ENCODE results near the gene SUGCT. TPM values are rescaled to one million over a fixed set of nuclear protein-coding genes. Genes with fewer than 3 reads are reported as not detected.

Gene SUGCT
- total and polyA plus RNA-seq, 8 donors, result 2.0 to 4.2 (median 2.9) TPM

DNA sequence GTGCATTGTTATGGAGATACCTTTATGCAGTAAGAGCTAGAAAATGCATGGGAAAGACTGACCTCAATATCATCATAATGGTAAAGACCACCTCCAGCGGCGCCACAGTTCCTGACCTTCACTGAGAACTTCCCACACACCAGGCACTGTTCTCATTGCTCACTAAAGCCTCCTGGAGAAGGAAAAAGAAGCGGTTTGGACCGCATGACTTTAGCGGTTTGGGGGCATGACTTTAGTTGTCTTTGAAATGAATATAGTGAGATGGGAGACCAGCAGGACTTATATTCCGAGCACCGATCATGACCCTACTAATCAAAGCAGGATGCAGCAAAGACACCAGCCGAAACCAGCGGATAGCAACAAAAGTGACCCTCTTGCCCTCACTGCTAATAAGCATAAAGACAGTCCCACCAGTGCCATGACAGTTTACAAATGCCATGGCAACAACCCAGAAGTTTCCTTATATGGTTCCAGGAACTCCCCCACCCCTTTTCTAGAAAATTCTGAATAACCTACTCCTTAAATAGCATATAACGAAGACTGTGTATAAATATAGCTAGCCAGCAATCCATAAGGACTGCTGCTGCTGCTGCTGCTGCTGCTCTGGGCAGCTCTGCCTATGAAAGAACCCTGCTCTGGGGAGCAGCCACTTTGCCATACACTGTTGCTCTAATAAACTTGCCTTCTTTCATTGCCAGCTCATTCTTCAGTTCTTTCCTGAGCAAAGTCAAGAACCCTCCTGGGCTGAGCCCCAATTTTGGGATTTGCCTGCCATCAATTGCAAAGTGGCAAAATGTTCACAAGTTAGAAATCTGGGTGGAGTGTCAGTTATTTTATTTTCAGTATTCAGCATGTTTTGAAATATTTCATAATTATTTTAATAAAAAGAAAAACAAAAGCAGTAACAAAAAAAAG, 694.1 kb downstream of the SUGCT start:
- ATAC-seq, result no peak
- no peaks in the 10 kb centered on the region for H3K36me3 ChIP-seq
- no peak for DNase-seq
- TF ChIP-seq, protein P1, sequence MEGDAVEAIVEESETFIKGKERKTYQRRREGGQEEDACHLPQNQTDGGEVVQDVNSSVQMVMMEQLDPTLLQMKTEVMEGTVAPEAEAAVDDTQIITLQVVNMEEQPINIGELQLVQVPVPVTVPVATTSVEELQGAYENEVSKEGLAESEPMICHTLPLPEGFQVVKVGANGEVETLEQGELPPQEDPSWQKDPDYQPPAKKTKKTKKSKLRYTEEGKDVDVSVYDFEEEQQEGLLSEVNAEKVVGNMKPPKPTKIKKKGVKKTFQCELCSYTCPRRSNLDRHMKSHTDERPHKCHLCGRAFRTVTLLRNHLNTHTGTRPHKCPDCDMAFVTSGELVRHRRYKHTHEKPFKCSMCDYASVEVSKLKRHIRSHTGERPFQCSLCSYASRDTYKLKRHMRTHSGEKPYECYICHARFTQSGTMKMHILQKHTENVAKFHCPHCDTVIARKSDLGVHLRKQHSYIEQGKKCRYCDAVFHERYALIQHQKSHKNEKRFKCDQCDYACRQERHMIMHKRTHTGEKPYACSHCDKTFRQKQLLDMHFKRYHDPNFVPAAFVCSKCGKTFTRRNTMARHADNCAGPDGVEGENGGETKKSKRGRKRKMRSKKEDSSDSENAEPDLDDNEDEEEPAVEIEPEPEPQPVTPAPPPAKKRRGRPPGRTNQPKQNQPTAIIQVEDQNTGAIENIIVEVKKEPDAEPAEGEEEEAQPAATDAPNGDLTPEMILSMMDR (IDR thresholded peaks at IDR 0.05), result no peak
- H3K27me3 ChIP-seq, result no peaks in the 10 kb centered on the region
- H3K4me3 ChIP-seq, result no peak overlapping the region
- no peaks in the 10 kb centered on the region for H3K4me1 ChIP-seq
- intact Hi-C loops (cut with DNase I), result no loop called here
- H3K27ac ChIP-seq, result no peak overlapping the region
- H3K9me3 ChIP-seq, result no peaks in the 10 kb centered on the region

DNA sequence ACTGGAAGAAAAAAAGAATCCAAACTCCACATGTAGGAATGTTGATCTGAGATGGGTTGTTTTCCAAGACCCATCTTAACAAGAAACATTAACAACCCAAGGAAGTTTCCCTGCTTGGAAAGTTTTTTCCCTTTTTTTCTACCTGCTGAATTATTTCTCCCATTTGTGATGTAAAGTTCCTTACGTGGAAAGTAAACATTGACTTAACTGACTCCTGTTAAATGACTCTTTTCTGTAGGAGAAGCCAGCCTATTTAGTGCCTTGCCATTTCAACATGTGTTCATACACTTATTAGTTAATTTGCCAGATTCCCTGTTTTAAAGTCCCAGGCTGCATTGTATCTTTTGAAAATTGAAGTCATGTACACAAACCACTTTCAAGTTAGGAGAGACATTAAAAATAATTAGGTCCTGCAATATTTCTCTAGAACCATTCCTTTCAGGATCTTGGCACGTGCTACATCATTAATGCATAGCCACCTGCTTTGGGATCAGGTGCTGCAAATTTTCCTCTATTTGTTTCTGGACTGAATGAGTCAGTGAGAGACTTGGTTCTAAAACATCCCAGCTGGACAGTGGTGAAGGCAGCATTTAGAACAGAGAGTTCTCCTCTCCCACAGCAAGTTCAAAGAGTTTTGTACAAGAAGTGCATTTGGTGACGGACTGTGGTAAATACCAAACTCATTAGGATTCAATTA, 698.5 kb downstream of the SUGCT start:
- no peak overlapping the region for H3K4me3 ChIP-seq
- no peaks in the 10 kb centered on the region for H3K9me3 ChIP-seq
- H3K27me3 ChIP-seq, result no peaks in the 10 kb centered on the region
- intact Hi-C loops (cut with DNase I), result no loop called here
- no peaks in the 10 kb centered on the region for H3K4me1 ChIP-seq
- no peak for DNase-seq
- TF ChIP-seq, protein P1 (IDR thresholded peaks at IDR 0.05), result no peak
- H3K27ac ChIP-seq, result no peak overlapping the region
- ATAC-seq, result no peak
- H3K36me3 ChIP-seq, result no peaks in the 10 kb centered on the region

DNA sequence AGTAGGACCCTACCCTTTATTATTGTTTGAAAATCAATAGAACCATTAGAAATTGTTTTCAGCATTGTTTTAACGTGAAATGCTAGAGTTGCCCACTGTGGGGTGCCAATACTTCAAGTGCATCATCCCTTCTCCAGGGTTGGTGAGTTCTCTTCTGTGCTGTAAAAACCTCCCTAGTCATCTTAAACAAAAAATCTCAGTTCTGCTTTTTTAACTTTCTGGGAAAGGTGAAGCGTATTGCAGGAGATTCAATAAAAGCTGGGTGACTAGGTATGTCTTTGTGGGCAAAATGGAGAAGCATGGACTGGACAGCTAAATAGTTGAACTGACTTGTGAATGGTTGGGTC, 699.1 kb downstream of the SUGCT start:
- no peak for DNase-seq
- TF ChIP-seq, protein P1 (IDR thresholded peaks at IDR 0.05), result no peak
- H3K27me3 ChIP-seq, result no peaks in the 10 kb centered on the region
- no peak overlapping the region for H3K4me3 ChIP-seq
- H3K27ac ChIP-seq, result no peak overlapping the region
- no peaks in the 10 kb centered on the region for H3K9me3 ChIP-seq
- intact Hi-C loops (cut with DNase I), result no loop called here
- no peaks in the 10 kb centered on the region for H3K4me1 ChIP-seq
- no peaks in the 10 kb centered on the region for H3K36me3 ChIP-seq
- ATAC-seq, result no peak

DNA sequence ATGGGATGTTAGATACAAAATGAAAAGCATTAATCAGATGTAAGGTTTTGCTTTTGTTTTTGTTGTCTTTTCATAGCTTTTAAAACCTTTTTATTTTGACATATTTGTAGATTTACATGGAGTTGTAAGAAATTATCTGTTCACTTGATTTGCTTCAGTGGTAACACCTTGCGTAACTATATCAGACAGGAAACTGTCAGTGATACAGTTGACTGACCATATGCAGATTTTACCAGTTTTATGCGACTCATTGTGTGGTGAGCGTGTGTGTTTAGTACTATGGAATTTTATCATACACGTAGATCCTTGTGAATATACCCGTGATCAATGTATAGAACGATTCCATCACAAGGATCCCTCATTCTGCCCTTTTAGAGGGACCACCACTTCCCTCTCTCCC, 701.4 kb downstream of the SUGCT start:
- no peaks in the 10 kb centered on the region for H3K27me3 ChIP-seq
- ATAC-seq, result no peak
- intact Hi-C loops (cut with DNase I), result no loop called here
- TF ChIP-seq, protein P1 (IDR thresholded peaks at IDR 0.05), result no peak
- no peak for DNase-seq
- H3K4me3 ChIP-seq, result no peak overlapping the region
- no peaks in the 10 kb centered on the region for H3K36me3 ChIP-seq
- H3K9me3 ChIP-seq, result peaks cover 0 to 13% of the 10 kb centered on the region in 2 donors
- H3K4me1 ChIP-seq, result no peaks in the 10 kb centered on the region
- H3K27ac ChIP-seq, result no peak overlapping the region

DNA sequence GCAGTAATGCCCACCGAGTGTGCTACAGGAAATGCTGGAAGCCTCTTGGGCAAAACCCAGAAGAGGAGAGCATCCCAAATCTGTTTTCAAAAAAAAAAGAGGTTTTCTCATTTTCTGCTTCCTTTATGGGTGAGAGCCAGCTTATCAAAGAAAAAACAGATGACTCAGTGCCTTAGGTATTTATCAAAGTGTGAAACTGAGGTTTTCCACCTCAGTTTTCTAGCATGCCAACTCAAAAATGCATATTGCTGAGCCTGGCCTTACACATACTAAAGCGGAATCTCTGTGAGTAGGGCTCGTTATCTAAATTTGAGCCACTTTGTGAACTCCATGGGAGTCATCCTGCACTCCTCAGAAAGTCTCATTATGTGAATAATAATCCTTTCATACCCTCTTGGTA, 705.1 kb downstream of the SUGCT start:
- Histone ChIP-seq H3K4me3 (no peak overlapping the region), H3K27me3 (no peaks in the 10 kb centered on the region), H3K4me1 (no peaks in the 10 kb centered on the region), H3K36me3 (no peaks in the 10 kb centered on the region), H3K27ac (no peak overlapping the region), H3K9me3 (peaks cover 0 to 16% of the 10 kb centered on the region in 2 donors)
- ATAC-seq, result no peak
- DNase-seq, result no peak
- TF ChIP-seq, protein P1 (IDR thresholded peaks at IDR 0.05), result no peak
- intact Hi-C loops (cut with DNase I), result no loop called here

Measured in left lung (tissue), 10 donors.